GM18505 (cell line): ENCODE results near the gene MCTP1.

ENCODE experiments used
- ATAC-seq: cut with Tn5 transposase; IDR thresholded peaks from one replicate; pipeline ENCODE4 v1.9.1; 2021; ENCODE audit not compliant: unreplicated experiment
- POLR2A ChIP-seq: IDR thresholded peaks from 4 replicates; pipeline ENCODE4 v1.6.1; 2011; ENCODE audit warnings: borderline replicate concordance; ENCODE audit not compliant: insufficient read depth, insufficient read length; ENCODE audit errors: extremely low read depth

The MCTP1 gene

GRCh38 chr5:95272316-95272929, 12.5 kb downstream of the MCTP1 start:
- no peak for TF ChIP-seq POLR2A
- ATAC-seq, result no peak

GRCh38 chr5:95262933-95263660, 21.8 kb downstream of the MCTP1 start:
- no peak for TF ChIP-seq POLR2A
- ATAC-seq, result no peak

- TF ChIP-seq POLR2A, result no peak
- no peak for ATAC-seq
Observed at GRCh38 chr5:95261437-95262175, 23.3 kb downstream of the MCTP1 start.

- TF ChIP-seq POLR2A, result no peak
- no peak for ATAC-seq
Observed at GRCh38 chr5:95256991-95257390, 27.9 kb downstream of the MCTP1 start.

GRCh38 chr5:95256446-95256845, 28.4 kb downstream of the MCTP1 start:
- ATAC-seq, result no peak
- no peak for TF ChIP-seq POLR2A

- no peak for TF ChIP-seq POLR2A
- no peak for ATAC-seq
Observed at GRCh38 chr5:95252801-95253200, 32.1 kb downstream of the MCTP1 start.

- TF ChIP-seq POLR2A, result no peak
- no peak for ATAC-seq
Observed at GRCh38 chr5:95251185-95251584, 33.7 kb downstream of the MCTP1 start.

GRCh38 chr5:95244479-95244878, 40.4 kb downstream of the MCTP1 start:
- TF ChIP-seq POLR2A, result no peak
- ATAC-seq, result no peak

GRCh38 chr5:95241635-95242034, 43.3 kb downstream of the MCTP1 start:
- no peak for TF ChIP-seq POLR2A
- ATAC-seq, result peak; percentile 99

GRCh38 chr5:95241161-95241560, 43.7 kb downstream of the MCTP1 start:
- no peak for ATAC-seq
- no peak for TF ChIP-seq POLR2A

- no peak for ATAC-seq
- TF ChIP-seq POLR2A, result no peak
Observed at GRCh38 chr5:95238560-95239325, 46.2 kb downstream of the MCTP1 start.

GRCh38 chr5:95237324-95237723, 47.6 kb downstream of the MCTP1 start:
- TF ChIP-seq POLR2A, result no peak
- ATAC-seq, result no peak

- no peak for TF ChIP-seq POLR2A
- ATAC-seq, result no peak
Observed at GRCh38 chr5:95235439-95235982, 49.4 kb downstream of the MCTP1 start.
